ENCODE results near the gene DDX27. TPM values are rescaled to one million over a fixed set of nuclear protein-coding genes. Genes with fewer than 3 reads are reported as not detected.

The DDX27 gene
- total and polyA plus RNA-seq, 2 of the 13 experiments (the other 11 are each of a cell fraction or from before 2014, with no cell fraction given), result 42.6 to 72.8 TPM

GRCh38 chr20:49291200-49291599 lies 72.0 kb downstream of the DDX27 start:
- intact Hi-C loops (cut with micrococcal nuclease; ENCODE audit: unreplicated experiment) (no loop called here), in situ Hi-C loops (cut with HindIII; ENCODE audit: extremely low pct_ligation_motif_present, low pct_unique_long_range_greater_than_20kb) (no loop called here)
- Histone ChIP-seq H3K79me2 (ENCODE audit: insufficient read depth, low read length) (peaks cover 21% of the 10 kb centered on the region), H3K27ac (ENCODE audit: extremely low read length, insufficient read depth, low read length) (peak overlapping the region; percentile 16), H3K4me3 (replicated peaks in 1 of 3; ENCODE audit: insufficient read depth in 1 of 3, low read depth in 2 of 3, low read length in 3 of 3) (no peak overlapping the region), H3K27me3 (ENCODE audit: control insufficient read depth in 1 of 2, insufficient read depth in 2 of 2, low read length in 2 of 2) (no peaks in the 10 kb centered on the region), H3K9me3 (ENCODE audit: low read length) (no peaks in the 10 kb centered on the region), H3K36me3 (replicated peaks in 1 of 2; ENCODE audit: control insufficient read depth in 1 of 2, insufficient read depth in 2 of 2, low read length in 2 of 2) (peaks cover 35 to 50% of the 10 kb centered on the region in 2 experiments), H3K4me2 (ENCODE audit: low read depth, low read length) (no peak overlapping the region), H3K4me1 (ENCODE audit: insufficient read depth, low read length) (peaks cover 25% of the 10 kb centered on the region), H4K20me1 (ENCODE audit: insufficient read depth, low read length) (peaks cover 48% of the 10 kb centered on the region), H2AFZ (ENCODE audit: low read length) (no peak overlapping the region), H3K9ac (ENCODE audit: insufficient read depth, low read depth, low read length) (no peak overlapping the region; the same call in 1 of the 2 replicates)
- POLR2A ChIA-PET, result interaction anchor here (0.5 to 4.2 kb wide), 3 partner anchors 10 to 72 kb away, joined by 3 to 46 read pairs (median 5); partner anchors contain the start of genes DDX27 and ZNFX1
- 0 out of 2 replicates have a peak, but pooled peaks have one; percentile 43 for TF ChIP-seq ZNF841 (CRISPR knock-in tag; IDR thresholded peaks at IDR 0.05; ENCODE audit: borderline replicate concordance)
- TF ChIP-seq SOX13 (IDR thresholded peaks at IDR 0.05), result 0 out of 2 replicates have a peak, but pooled peaks have one; percentile 2
- no peak for TF ChIP-seq SOX13 (CRISPR knock-in tag; conservative IDR thresholded peaks at IDR 0.05 in 1 of 2, IDR thresholded peaks at IDR 0.05 in 1 of 2)
- TF ChIP-seq ZFP36L1 (CRISPR knock-in tag; IDR thresholded peaks at IDR 0.05), result 0 out of 2 replicates have a peak, but pooled peaks have one; percentile 5
- TF ChIP-seq RBM22 (optimal IDR thresholded peaks at IDR 0.05; ENCODE audit: low read length), result peak; percentile 2
- TF ChIP-seq FOXP4 (CRISPR knock-in tag; IDR thresholded peaks at IDR 0.05), result no peak
- peak; percentile 2 for TF ChIP-seq TEAD3 (CRISPR knock-in tag; optimal IDR thresholded peaks at IDR 0.05; ENCODE audit: borderline replicate concordance)
- no peak for TF ChIP-seq DR1 (CRISPR knock-in tag; IDR thresholded peaks at IDR 0.05)
- no peak for TF ChIP-seq PAWR (CRISPR knock-in tag; IDR thresholded peaks at IDR 0.05; ENCODE audit: borderline replicate concordance)
- TF ChIP-seq ZNF674 (CRISPR knock-in tag; IDR thresholded peaks at IDR 0.05; ENCODE audit: low read depth), result no peak
- peak; percentile 29; the same call in 1 of the 2 replicates for TF ChIP-seq ZNF770 (CRISPR knock-in tag; IDR thresholded peaks at IDR 0.05)
- 0 out of 2 replicates have a peak, but pooled peaks have one; percentile 18 for TF ChIP-seq HDAC1 (CRISPR knock-in tag; IDR thresholded peaks at IDR 0.05)
- 0 out of 2 replicates have a peak, but pooled peaks have one; percentile 40 for TF ChIP-seq ZNF589 (CRISPR knock-in tag; conservative IDR thresholded peaks at IDR 0.05)
- FAIRE-seq (no peak), ATAC-seq (peak; percentile 9), DNase-seq (ENCODE audit: low spot score) (no peak)
- no TSS peak for BruUV-seq (replicated peaks)
- CTCF ChIA-PET (ENCODE audit: low intra/inter-chr PET ratio, low total read pairs), result no interaction called here
- WGBS (ENCODE audit: low lambda C conversion rate), result 43% methylated on average over 1 of the region's 1 CpG
